NOMO-1 (cell line): ENCODE results near the gene SGF29.
"Not testable (repeated sequence)": the region's sequence is repeated elsewhere in the genome, so short reads cannot be mapped to it uniquely, and the experiment has no call there.

Experiments
- DNase-seq, 2 experiments: peaks; one replicate each; lab custom pipeline; 2025; ENCODE audit not compliant: unreplicated experiment in 2 of 2; lab: John Stamatoyannopoulos, UW

SGF29 gene

GRCh38 chr16:28608867-28609596 lies 55.3 kb downstream of the SGF29 start:
- not testable (repeated sequence) for DNase-seq

GRCh38 chr16:28609631-28610594 lies 56.2 kb downstream of the SGF29 start, which contains the start of gene SULT1A1:
TSS of gene SULT1A1 (minus strand) at chr16:28610044. CDS start at chr16:28608855, 1,189 bp downstream.
- peak; percentile 14 to 37 for DNase-seq

DNA sequence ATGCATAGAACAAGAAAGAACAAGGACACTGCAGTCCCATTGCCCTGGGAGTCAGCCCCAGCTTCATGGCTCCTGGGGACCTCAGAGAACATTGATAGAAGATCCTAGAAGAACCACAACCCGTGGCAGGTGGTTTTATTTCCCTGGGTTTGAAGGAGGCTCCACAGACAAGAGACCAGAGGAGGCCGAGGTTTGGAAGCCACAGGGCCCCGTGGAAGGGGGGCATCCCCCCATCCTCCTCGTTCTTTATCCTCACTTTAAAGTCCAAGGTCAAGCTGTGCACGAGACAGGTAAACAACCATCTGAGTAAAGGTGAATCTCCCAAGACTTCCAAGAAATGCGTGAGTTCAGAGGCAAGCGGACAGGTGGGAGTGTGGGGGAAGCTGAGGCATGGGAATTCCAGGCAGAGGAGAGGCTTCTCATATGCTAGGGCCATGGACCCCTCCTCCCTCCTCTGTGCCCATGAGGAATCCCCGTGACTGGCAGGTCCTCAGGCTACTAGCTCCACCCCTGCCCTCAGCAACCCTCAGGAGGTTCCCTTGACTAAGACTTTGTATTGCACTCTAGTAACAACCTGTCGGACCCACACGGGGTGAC lies 57.0 kb downstream of the SGF29 start:
- DNase-seq: no peak

DNA sequence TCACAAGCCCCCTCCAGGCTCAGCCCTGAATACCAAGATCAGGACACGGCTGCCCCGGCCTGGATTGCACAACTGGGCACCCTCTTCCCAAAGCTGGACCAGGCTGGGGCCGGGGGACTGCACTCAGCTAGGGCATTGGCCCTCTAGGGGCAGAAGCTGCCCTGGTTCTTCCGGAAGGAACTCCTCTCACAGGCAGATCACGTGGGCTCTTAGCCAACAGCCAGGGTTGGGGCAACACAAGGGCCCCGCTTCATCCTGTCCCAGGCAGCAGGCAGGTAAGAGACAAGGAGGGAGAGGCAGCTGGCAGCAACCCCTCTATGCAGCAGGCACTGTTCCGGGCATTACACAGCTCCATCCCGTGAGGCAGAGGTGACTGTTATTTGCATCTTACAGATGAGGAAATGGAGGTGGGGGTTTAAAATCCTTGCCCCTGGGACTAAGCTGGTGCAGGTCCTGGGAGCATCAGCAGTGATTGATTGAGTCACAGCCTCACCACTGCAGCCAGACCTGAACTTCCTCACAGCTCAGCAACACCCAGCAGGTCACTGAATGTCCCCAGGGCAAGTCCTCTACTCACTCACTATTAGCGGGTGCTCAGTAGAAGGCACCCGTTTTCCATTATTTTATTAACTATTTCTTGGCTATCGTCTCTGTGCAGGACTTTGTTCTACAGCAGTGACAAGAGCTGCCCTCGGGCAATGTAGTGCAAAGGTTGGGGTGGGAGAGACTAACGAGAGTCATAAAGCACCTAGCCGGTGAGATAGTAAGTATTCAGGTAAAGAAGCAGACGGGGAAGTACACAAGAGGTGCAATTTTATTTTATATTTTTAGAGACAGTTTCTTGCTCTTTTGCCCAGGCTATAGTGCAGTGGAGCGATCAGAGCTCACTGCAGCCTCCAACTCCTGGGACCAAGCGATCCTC lies 58.9 kb downstream of the SGF29 start:
- DNase-seq: not testable (repeated sequence)

GRCh38 chr16:28613912-28614311 lies 60.2 kb downstream of the SGF29 start:
- not testable (repeated sequence) for DNase-seq

DNA sequence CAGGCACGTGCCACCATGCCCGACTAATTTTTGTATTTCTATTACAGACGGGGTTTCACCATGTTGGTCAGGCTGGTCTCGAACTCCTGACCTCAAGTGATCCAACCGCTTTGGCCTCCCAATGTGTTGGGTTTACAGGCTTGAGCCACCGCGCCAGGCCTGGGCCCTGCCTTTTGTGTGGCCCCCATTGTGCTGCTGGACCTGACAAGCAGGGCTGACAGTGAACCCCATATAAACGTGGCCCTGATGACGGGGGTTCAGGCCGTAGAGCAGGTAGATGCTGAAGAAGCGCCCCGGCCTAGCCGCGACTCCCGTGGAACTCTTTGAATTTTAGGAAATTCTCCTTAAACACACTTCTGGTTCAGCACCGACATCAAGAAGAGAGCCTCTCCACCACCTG lies 60.8 kb downstream of the SGF29 start:
- DNase-seq: not testable (repeated sequence)

GRCh38 chr16:28615486-28616223 lies 61.9 kb downstream of the SGF29 start:
- DNase-seq: not testable (repeated sequence)

GRCh38 chr16:28616224-28616577 lies 62.5 kb downstream of the SGF29 start:
- DNase-seq: not testable (repeated sequence)

DNA sequence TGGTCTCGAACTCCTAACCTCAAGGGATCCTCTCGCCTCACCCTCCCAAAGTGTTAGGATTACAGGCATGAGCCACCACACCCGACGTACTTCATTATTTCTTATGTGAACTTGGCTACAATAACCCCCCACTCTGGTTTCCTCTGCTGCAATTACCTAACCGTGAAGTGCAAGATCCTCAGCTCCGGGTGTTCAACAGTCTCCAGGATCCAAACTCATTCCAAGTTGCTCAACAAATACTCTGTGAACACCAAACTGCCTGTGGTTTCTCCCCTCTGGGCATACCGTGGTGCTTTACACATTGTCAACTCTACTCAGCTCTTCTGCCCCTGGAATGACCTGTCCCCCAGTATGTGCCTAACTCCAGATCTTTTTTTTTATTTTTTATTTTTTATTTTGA lies 62.9 kb downstream of the SGF29 start:
- DNase-seq: peak in 1 of 2 experiments; percentile 32

DNA sequence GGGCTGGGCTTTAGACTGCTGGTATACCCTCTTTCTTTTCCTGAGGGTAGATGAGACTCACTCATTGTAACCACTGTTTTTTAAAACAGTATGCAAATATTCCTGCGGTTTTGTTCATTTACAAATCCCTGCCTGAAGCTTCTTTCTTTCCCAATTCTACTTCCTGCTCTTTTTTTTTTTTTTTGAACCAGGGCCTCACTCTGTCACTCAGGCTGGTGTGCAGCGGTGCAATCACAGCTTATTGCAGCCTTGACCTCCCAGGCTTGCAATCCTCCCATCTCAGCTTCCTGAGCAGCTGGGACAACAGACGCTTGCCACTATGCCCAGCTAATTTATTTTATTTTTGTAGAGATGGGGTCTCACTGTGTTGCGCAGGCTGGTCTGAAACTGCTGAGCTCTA lies 64.2 kb downstream of the SGF29 start:
- peak; percentile 30 to 46 for DNase-seq

GRCh38 chr16:28620316-28620715 lies 66.6 kb downstream of the SGF29 start:
- DNase-seq: not testable (repeated sequence)

DNA sequence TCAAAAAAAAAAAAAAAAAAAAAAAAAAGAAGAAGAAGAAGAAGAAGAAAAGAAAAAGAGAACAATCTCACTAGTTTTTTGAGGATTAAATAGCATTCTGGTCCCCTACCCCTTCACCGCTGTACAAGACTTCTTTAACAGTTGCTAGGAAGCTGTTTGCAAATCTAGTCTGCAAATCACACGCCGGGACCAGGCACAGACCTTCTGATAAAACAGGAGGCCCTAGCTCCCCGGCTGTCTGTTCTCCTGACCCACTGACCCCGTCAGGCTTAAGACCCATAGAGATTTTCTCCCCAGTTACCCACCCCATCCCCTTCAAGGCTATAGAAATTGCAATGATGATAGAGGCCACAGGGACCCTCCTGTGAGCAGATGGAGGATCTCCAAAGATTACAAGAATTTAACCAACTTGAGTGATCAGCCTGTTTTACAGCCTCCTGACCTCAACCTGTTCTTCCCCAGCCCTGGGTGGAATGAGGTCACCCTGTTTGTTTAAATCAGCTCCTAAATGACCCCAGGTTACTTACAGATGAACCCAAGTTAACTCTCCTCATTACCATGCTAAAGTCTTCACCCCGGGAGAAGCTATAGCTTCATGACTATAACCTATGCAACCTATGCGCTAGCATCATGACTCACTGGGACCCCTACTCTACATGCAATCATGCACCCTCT lies 67.9 kb downstream of the SGF29 start:
- no peak for DNase-seq

DNA sequence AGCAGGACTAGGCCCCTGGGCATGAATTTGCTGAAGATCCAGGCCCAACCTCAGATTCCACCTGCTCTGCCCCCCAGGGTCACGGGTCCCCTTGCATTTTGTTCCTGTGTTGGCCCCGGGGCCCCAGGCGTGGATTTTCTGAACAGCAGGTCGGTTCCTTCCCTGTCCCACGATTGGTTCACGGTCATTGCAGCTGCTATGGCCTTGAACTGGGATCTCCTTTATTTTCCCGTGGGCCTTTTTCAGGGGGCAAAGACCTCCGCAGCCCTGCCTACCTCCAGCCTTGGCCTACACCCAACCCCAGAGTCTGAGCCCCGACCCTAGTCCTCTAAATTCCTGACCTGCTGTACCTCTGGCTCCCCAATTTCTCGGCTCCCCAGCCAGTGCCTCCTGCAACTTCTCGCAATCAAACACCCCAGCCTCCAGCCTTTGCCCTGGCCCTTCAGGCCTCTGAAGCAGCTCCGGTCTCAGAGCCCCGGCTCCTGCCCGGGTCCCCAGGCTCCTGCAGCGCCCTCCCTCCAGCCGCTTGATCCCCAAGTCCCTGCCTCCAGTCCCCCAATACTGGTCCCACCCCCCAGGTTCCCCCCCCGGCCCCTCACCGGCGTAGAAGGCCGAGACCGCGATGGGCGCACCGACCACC lies 68.9 kb downstream of the SGF29 start:
- DNase-seq: peak in 1 of 2 experiments; percentile 20

DNA sequence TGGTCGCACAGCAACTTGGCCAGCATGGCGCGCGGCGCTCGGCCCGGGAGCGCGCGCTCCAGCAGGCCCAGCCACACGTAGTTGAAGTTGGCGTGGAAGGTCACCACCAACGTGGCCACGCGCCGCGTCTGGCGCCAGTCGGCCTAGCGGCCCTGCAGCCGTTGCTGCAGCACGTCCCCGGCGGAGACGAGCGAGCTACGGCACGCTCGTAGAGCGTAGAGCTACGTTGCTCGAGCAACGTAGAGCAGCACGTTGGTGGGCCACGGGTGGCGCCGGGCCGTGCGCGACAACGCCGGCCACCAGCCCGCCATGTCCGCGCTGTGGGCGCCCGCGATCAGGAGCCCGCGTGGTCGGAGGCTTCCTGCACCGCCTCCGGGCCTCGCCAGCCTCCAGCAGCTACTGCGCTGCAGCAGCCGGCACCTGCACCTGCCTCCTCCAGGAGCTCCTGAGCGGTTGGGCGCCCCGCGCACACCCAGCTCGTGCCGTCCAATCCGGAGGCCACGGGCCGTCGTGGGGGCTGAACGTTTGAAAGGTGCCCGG lies 69.5 kb downstream of the SGF29 start:
- DNase-seq: peak; percentile 61 to 64

- not testable (repeated sequence) for DNase-seq
Measured at GRCh38 chr16:28630905-28631304, 77.2 kb downstream of the SGF29 start.

DNA sequence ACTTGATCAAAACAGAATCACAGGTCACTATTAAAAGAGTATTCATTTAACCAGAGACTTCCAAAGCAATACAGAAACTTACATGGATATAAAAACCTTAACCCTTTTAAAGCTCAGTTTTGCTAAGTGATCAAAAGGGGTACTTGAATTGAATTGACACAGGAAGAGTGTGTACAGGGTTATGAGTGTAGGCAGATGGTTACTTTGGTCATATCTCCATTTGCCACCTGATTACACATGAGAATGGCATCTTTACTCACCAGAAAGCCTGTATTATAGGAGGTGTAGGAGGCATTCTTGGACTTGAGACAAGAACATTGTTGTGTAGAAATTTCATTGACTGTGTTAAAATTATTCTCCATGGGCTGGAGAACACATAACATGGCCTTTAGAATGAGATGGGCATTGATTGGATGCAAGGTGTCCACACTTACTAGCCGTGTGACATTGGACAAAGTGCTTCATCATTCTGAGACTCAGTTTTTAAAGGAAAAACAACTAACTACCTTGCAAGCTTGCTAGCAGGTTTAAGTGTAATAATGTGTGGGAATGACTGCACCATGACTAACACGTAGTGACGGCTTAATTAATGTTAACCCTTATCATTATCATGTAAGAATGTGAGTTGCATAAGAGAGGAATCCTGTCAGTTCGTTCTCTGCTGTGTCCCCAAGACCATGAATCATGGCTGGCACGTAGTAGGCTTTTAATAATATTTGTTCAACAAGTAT lies 82.5 kb downstream of the SGF29 start:
- DNase-seq: not testable (repeated sequence)

DNA sequence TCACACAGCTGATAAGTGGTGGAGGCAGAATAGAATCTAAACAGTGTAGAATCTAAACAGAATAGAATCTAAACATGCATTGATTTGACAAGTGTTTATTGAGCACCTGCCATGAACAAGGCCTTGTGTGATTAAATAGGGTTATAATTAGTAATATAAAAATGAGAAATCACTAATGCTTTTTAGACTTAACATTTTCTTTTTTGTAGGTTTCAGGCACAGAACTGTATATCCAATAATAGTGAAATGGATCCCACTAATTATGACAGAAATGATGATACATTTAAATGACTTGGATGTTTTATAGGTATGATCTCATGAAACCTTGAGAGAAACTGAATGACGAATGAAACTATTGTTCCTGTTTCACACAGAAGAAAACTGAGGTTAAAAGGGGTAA lies 84.0 kb downstream of the SGF29 start, which contains the start of gene NPIPB8:
NPIPB8 (plus strand) TSS at position 301 of the 400 bp plus-strand sequence. CDS start 296 bp downstream, outside the sequence.
- DNase-seq: not testable (repeated sequence)
